NCI-H1694 (cell line): ENCODE measurements around the gene LOXHD1.

Experiments
- DNase-seq: peaks from one replicate; lab custom pipeline; 2025; lab: John Stamatoyannopoulos, UW

LOXHD1 gene

GRCh38 chr18:46574000-46574742 lies 82.8 kb downstream of the LOXHD1 start:
- no peak for DNase-seq

GRCh38 chr18:46573156-46573555 lies 83.9 kb downstream of the LOXHD1 start:
- no peak for DNase-seq

GRCh38 chr18:46571756-46572155 lies 85.3 kb downstream of the LOXHD1 start:
- no peak for DNase-seq

- no peak for DNase-seq
Observed at GRCh38 chr18:46570666-46571065, 86.4 kb downstream of the LOXHD1 start.

GRCh38 chr18:46570134-46570533 lies 86.9 kb downstream of the LOXHD1 start:
- no peak for DNase-seq

GRCh38 chr18:46569211-46569610 lies 87.8 kb downstream of the LOXHD1 start:
- DNase-seq, result no peak

GRCh38 chr18:46567196-46567595 lies 89.8 kb downstream of the LOXHD1 start:
- DNase-seq, result no peak

- no peak for DNase-seq
Observed at GRCh38 chr18:46566111-46566510, 90.9 kb downstream of the LOXHD1 start.

- no peak for DNase-seq
Observed at GRCh38 chr18:46565256-46565655, 91.8 kb downstream of the LOXHD1 start.

- DNase-seq, result no peak
Observed at GRCh38 chr18:46563317-46563716, 93.7 kb downstream of the LOXHD1 start.

- DNase-seq, result no peak
Observed at GRCh38 chr18:46562674-46563192, 94.3 kb downstream of the LOXHD1 start.

GRCh38 chr18:46560671-46561045 lies 96.4 kb downstream of the LOXHD1 start:
- DNase-seq, result no peak

GRCh38 chr18:46559946-46560670 lies 96.9 kb downstream of the LOXHD1 start:
- DNase-seq, result no peak

- no peak for DNase-seq
Observed at GRCh38 chr18:46559296-46559695, 97.7 kb downstream of the LOXHD1 start.

- DNase-seq, result no peak
Observed at GRCh38 chr18:46556590-46557206, 100.3 kb downstream of the LOXHD1 start.

GRCh38 chr18:46555724-46556123 lies 101.3 kb downstream of the LOXHD1 start:
- no peak for DNase-seq

GRCh38 chr18:46555213-46555612 lies 101.8 kb downstream of the LOXHD1 start:
- DNase-seq, result no peak

- DNase-seq, result no peak
Observed at GRCh38 chr18:46554406-46555080, 102.5 kb downstream of the LOXHD1 start.

- no peak for DNase-seq
Observed at GRCh38 chr18:46550609-46551008, 106.4 kb downstream of the LOXHD1 start.

- DNase-seq, result no peak
Observed at GRCh38 chr18:46547520-46547919, 109.5 kb downstream of the LOXHD1 start.

- DNase-seq, result no peak
Observed at GRCh38 chr18:46546111-46546640, 110.8 kb downstream of the LOXHD1 start.

GRCh38 chr18:46542545-46542944 lies 114.5 kb downstream of the LOXHD1 start:
- DNase-seq, result no peak
